Measurements from ENCODE around the gene HOXD4. TPM values are rescaled to one million over a fixed set of nuclear protein-coding genes. Genes with fewer than 3 reads are reported as not detected.

The HOXD4 gene
- total and polyA plus RNA-seq, 10 of the 15 experiments (the other 5 are each of a cell fraction or from before 2014, with no cell fraction given): 0.07 TPM; not detected in 9

GRCh38 chr2:176166272-176166671 is 14.9 kb downstream of the HOXD4 start:
- intact Hi-C loops (cut with micrococcal nuclease; ENCODE audit: unreplicated experiment) (no loop called here), in situ Hi-C loops (cut with MboI) (no loop called here)
- Histone ChIP-seq H3K4me2 (ENCODE audit: control insufficient read depth, insufficient read depth) (no peak overlapping the region), H3K27me3 (replicated peaks in 1 of 2; ENCODE audit: control insufficient read depth in 2 of 2, insufficient read depth in 2 of 2, low read length in 1 of 2) (peaks cover 18 to 22% of the 10 kb centered on the region in 2 experiments), H3K9ac (ENCODE audit: control insufficient read depth, insufficient read depth, low read length) (no peak overlapping the region), H3K27ac (ENCODE audit: control insufficient read depth, insufficient read depth) (no peak overlapping the region), H4K20me1 (ENCODE audit: control insufficient read depth, insufficient read depth) (no peaks in the 10 kb centered on the region), H3K9me3 (replicated peaks; ENCODE audit: control insufficient read depth, insufficient read depth, low read length) (peaks cover 2% of the 10 kb centered on the region; the same call in 2 of the 3 replicates), H2AFZ (ENCODE audit: control insufficient read depth, low read depth, low read length) (no peak overlapping the region), H3K4me1 (ENCODE audit: control insufficient read depth, insufficient read depth, low read length) (no peaks in the 10 kb centered on the region), H3K36me3 (ENCODE audit: control insufficient read depth in 2 of 2, insufficient read depth in 2 of 2, low read length in 1 of 2) (no peaks in the 10 kb centered on the region; a peak in 1 of 4 replicates), H3K79me2 (ENCODE audit: control insufficient read depth, insufficient read depth, low read length) (no peaks in the 10 kb centered on the region), H3K4me3 (no peak overlapping the region)
- FAIRE-seq (no peak), DNase-seq (ENCODE audit: low read depth, low spot score) (no peak), ATAC-seq (no peak)
- ChIA-PET RAD21 (ENCODE audit: unreplicated experiment) (interaction anchor here (1.4 kb wide), 1 partner anchor 289 kb away, joined by 3 read pairs; no protein-coding TSS in a partner anchor), CTCF (interaction anchor here (0.6 kb wide), 1 partner anchor 865 kb away, joined by 4 read pairs; no protein-coding TSS in a partner anchor), POLR2A (no interaction called here), SMC1A (ENCODE audit: uncharacterized antibody, unreplicated experiment) (interaction anchor here (1.0 to 1.3 kb wide), 2 partner anchors 388 to 484 kb away, joined by 3 to 4 read pairs; no protein-coding TSS in a partner anchor)
- TF ChIP-seq TARDBP (IDR thresholded peaks at IDR 0.05; ENCODE audit: borderline replicate concordance) (no peak), NRF1 (conservative IDR thresholded peaks at IDR 0.05; ENCODE audit: low read depth, low read length) (no peak)
- BruUV-seq (replicated peaks): no TSS peak
- 0% methylated on average over 2 of the region's 2 CpGs for WGBS (ENCODE audit: insufficient coverage, insufficient replicate concordance, low lambda C conversion rate, missing lambda C conversion rate)

- H3K27me3 ChIP-seq (replicated peaks in 1 of 2; ENCODE audit: control insufficient read depth in 2 of 2, insufficient read depth in 2 of 2, low read length in 1 of 2): peaks cover 16 to 24% of the 10 kb centered on the region in 2 experiments
- no peak overlapping the region for H3K9ac ChIP-seq (ENCODE audit: control insufficient read depth, insufficient read depth, low read length)
- ChIA-PET POLR2A (no interaction called here), SMC1A (ENCODE audit: uncharacterized antibody, unreplicated experiment) (interaction anchor here (0.6 to 1.3 kb wide), 2 partner anchors 387 to 1559 kb away, joined by 3 read pairs; no protein-coding TSS in a partner anchor), CTCF (interaction anchor here (0.8 to 1.4 kb wide), 2 partner anchors 387 to 488 kb away, joined by 3 to 7 read pairs; no protein-coding TSS in a partner anchor), RAD21 (ENCODE audit: unreplicated experiment) (interaction anchor here (1.4 kb wide), 1 partner anchor 288 kb away, joined by 3 read pairs; no protein-coding TSS in a partner anchor)
- no peaks in the 10 kb centered on the region; a peak in 1 of 4 replicates for H3K36me3 ChIP-seq (ENCODE audit: control insufficient read depth in 2 of 2, insufficient read depth in 2 of 2, low read length in 1 of 2)
- H3K4me1 ChIP-seq (ENCODE audit: control insufficient read depth, insufficient read depth, low read length): no peaks in the 10 kb centered on the region
- H3K79me2 ChIP-seq (ENCODE audit: control insufficient read depth, insufficient read depth, low read length): no peaks in the 10 kb centered on the region
- no peak overlapping the region for H3K4me2 ChIP-seq (ENCODE audit: control insufficient read depth, insufficient read depth)
- no TSS peak for BruUV-seq (replicated peaks)
- H3K9me3 ChIP-seq (replicated peaks; ENCODE audit: control insufficient read depth, insufficient read depth, low read length): peaks cover 2% of the 10 kb centered on the region; the same call in 2 of the 3 replicates
- DNase-seq (ENCODE audit: low read depth, low spot score): no peak
- intact Hi-C loops (cut with micrococcal nuclease; ENCODE audit: unreplicated experiment): no loop called here
- H2AFZ ChIP-seq (ENCODE audit: control insufficient read depth, low read depth, low read length): no peak overlapping the region
- WGBS (ENCODE audit: insufficient coverage, insufficient replicate concordance, low lambda C conversion rate, missing lambda C conversion rate): 24% methylated on average over 1 of the region's 1 CpG
- H3K27ac ChIP-seq (ENCODE audit: control insufficient read depth, insufficient read depth): no peak overlapping the region
- no peak for ATAC-seq
- in situ Hi-C loops (cut with MboI): no loop called here
- FAIRE-seq: no peak
- no peak overlapping the region for H3K4me3 ChIP-seq
- no peak for TF ChIP-seq ZNF217 (IDR thresholded peaks at IDR 0.05)
- H4K20me1 ChIP-seq (ENCODE audit: control insufficient read depth, insufficient read depth): no peaks in the 10 kb centered on the region
Measured at GRCh38 chr2:176167398-176167797, 16.0 kb downstream of the HOXD4 start.
